Left colon (tissue), 2 donors: Measurements from ENCODE around the gene APBA2. TPM values are rescaled to one million over a fixed set of nuclear protein-coding genes. Genes with fewer than 3 reads are reported as not detected.

Experiments
- ATAC-seq: fragments of 200-7000 bp; cut with Tn5 transposase; one replicate; pipeline ENCODE4 v1.9.1; 2020; ENCODE audit warnings: mild to moderate bottlenecking, moderate library complexity
- DNase-seq, 2 donors: peaks; one replicate each; pipeline ENCODE4 v3.0.0-alpha.2; 2020
- intact Hi-C, 2 donors: fragments of 100-400 bp; cut with DNase I in 1 of 2; cut with micrococcal nuclease in 1 of 2; formaldehyde crosslinking; loops; one replicate each; pipeline versions ENCODE4 v1.11.2 to v1.14.0; 2022; cut with DNase I, micrococcal nuclease
- total RNA-seq, 2 donors: library from RNA; stranded (reverse); fragmentation: NEBNext Ultra II Directional; extraction: Animal tissue kit (Norgen Biotek cat#: 25700); gene quantifications; one replicate each; pipeline ENCODE4 v1.2.1, GENCODE V29; 2021
- donor health status: DM: no; HTN: no; CAD: no.
- donor health status: DM: yes; HTN: yes; CAD: no.

Gene APBA2
- total RNA-seq, 2 donors from 2014 or later = 1.2 to 1.6 TPM

DNA sequence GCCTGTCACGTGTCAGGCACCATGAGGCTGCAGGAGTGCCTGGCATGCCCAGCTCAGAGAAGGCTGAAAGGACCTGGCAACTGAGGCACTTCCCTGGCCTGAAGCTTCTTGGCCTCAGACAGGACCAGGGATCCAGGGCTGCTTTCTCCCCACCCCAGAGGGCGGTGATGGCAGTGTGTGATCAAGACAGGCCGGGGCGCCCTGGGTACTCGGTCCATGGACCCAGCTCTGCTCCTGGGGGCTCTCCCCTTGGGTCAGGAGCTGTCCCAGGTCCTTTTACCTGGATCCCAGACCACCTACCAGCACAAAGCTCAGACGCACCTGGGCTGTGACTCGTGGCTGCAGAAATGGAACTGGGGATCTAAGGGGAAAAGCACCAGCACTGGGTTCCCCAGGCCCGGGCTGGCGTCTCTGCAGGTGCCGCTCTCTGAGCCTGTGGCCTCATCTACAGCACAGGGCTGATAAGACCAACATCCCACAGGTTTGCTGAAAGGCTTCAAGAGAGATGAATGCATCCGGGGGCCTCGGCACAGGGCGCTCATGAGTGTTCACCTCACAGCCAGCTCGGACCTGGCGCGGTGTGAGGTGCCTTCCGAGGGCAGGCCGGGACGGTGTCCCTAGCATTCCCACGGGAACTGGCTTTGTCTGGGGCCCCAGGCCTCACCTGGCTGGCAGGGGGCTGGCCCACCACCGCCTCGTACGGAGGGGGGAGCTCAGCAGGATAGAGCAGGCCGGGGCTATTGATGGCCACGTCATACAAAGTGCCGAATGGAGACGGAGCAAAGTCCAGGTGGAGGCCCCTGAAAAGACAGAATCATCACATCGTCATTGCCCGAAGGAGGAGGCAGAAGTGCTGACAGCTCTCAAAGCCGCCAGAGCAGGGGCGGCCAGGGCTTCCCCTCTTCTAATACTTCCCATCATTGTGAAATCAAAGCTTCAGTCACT is 250.2 kb downstream of the APBA2 start:
- intact Hi-C loops = no loop called here
- ATAC-seq = no peak
- DNase-seq = no peak

DNA sequence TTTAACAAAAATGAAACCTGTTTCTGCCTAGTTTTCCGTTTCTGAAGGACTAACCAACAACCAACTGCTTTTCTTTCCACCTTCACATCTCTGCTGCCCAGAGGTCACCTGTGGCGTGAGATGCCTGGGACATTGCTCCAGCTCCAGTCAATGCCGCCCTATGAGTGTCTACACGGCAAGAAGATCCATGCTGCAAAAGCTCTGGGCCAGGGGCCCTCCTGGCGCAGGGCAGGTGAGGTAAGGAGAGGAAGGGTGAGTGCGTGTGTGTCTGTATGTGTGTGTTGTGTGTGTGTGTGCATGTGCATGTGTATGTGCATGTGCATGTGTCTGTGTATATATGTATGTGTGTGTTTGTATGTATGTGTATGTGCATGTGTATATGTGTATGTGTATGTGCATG is 252.5 kb downstream of the APBA2 start:
- ATAC-seq (no peak), DNase-seq (no peak)
- intact Hi-C loops = no loop called here

DNA sequence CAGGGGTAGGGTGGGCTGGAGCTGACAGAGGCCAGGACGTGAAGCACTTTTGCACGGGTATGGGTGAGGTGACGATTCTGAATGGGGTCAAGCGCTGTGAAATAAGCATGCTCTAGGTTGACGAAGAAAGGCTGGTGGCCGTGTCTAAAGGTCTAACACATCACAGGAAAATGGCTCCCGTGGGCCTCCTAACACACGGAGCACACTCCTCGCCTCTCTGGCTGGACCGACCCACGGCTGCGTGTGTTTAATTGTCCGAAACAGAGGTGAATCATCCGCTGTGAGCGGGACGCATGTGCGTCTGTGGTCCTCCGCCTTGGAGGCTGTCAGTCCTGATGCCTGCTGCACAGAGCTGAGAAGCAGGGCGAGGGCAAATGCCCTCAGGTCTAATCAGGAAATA is 253.3 kb downstream of the APBA2 start:
- DNase-seq (no peak), ATAC-seq (no peak)
- intact Hi-C loops = no loop called here

- DNase-seq (peak in 1 of 2 donors; percentile 56), ATAC-seq (peak; percentile 88)
- intact Hi-C loops = loop anchor here in 1 of 2 donors (5.0 kb wide), 1 partner anchor 38 kb away; no protein-coding TSS in a partner anchor
Measured at GRCh38 chr15:29139540-29140459, 254.0 kb downstream of the APBA2 start.

DNA sequence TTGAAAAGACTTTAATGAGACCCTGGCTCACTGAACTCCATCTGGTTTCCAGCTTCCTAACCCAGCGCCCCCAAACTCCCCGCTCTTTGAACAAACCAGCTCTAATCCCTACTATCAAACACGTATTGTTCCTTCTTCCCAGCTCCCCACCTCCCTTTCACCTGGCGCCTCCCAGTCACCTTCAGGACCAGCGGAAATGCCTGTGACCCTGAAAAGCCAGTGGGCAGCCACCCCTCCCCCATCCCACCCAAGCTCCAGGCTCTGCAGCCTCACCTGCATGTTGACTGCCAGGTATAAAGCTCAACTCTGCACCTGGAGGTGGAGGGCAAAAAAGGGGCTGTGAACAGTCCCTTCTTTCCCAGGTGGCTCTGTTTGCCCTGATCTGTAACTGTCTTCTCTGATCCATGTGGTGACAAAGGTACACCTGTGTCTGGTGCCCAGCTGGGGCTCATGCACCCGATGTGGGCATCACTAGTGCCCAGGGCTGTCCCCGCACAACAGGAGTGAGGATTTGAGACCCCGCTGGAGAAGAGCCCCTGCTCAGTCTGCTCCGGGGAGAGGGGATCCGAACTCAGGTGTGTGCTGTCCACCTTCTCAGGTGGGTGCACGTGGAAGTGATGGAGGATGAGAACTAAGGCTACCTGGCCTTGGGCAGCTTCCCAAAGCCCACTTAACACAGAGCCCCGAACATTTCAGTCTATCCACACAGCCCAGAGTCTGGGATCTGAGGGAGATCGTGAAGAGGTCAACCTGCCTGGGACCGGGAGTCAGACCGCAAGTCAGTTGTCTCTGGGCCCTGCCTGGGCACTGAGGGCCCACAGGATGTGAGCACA is 254.9 kb downstream of the APBA2 start:
- DNase-seq (no peak), ATAC-seq (no peak)
- intact Hi-C loops = loop anchor here in 1 of 2 donors (5.0 kb wide), 1 partner anchor 37 kb away; no protein-coding TSS in a partner anchor

DNA sequence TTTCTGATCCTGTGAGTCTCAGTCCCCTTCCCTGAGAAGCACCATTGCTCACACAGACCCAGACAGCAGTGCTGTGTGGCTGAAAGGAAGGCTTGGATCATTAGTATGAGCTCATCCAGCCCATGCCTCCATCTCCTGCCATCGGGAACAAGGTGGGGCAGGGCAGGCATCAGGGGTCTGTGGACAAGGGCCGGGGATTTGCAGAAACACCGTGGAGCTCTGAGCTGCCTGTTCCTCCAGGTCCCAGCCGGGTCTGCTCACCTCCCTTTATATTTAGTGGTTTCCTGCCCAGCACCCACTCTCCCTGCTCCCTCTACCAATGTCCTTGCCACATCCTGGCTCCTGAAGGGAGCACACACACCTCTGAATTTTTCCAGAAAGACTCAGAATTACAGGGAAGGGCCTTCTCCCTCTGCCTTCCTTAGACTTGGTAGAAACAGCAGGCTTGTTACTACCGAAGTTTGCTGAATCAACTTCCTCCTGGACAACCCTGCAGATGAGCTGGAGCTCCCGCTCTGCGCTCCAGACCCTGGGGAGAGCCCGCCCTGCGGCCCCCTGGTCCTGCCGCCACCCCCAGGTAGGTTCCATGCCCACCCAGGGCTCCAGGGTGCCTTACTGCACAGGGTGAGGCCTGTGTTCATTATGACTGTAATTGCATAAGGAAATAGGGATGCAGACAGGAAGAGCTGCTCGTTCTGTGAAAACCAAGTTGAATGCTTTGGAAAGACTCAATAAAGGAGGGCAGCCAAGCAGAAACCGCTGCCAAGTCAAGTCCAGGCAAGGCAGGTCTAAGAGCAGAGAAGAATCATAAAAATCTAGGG is 255.7 kb downstream of the APBA2 start:
- DNase-seq (no peak), ATAC-seq (peak; percentile 72)
- intact Hi-C loops = loop anchor here in 1 of 2 donors (5.0 kb wide), 1 partner anchor 36 kb away; no protein-coding TSS in a partner anchor

DNA sequence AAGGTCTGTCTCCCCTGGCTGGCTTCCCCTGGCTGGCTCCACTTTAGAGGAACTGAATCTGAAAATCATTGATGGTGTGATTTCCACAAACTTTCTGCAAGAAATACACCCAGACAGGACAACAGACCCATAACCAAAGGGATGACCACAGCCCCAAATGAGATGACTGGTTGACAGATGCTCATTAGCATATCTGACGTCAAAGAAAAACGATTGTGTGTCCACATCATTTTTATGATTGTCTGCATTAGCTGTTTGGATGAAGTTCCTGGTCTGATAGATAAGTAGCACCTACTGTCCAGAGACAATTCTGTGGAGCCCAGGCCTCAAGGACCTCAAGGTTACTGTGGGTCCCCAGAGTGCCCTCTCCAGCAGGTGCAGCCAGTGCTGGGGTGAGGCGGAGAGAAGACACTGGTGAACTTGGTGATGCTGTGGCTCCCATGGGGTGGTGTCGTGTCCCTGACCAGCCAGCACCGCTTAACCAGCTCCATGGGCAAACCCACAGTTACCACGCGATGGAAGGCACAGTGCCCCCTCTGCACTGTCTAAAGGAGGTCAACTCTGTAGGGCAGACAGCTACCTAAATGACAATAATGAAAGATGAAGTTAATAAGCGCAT is 256.5 kb downstream of the APBA2 start:
- ATAC-seq (no peak), DNase-seq (no peak)
- intact Hi-C loops = loop anchor here in 1 of 2 donors (5.0 kb wide), 1 partner anchor 35 kb away; no protein-coding TSS in a partner anchor

DNA sequence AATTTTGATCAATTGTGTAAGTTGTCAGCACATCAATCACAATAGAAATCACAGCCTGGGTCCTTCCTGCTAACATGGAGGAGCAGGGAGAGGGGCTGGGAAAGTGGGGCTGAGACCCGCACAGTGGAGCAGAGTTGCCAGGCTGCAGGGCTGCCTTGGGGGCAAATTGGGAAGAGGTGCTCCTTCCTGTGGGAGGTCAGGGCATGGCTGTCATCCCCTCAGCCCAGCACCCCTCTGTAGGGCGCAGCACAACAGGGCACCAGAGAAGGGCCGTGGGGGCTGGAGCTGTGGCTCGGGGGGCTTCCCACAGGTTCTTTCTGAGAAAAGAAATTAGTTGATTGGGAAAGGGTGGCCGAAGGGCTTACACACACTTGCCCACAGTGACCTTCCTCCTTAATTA is 257.5 kb downstream of the APBA2 start:
- ATAC-seq = no peak
- no peak for DNase-seq
- intact Hi-C loops = loop anchor here in 1 of 2 donors (5.0 kb wide), 1 partner anchor 34 kb away; no protein-coding TSS in a partner anchor

GRCh38 chr15:29143909-29144635 is 258.3 kb downstream of the APBA2 start:
- ATAC-seq (no peak), DNase-seq (no peak)
- intact Hi-C loops = loop anchor here in 1 of 2 donors (5.0 kb wide), 1 partner anchor 33 kb away; no protein-coding TSS in a partner anchor

DNA sequence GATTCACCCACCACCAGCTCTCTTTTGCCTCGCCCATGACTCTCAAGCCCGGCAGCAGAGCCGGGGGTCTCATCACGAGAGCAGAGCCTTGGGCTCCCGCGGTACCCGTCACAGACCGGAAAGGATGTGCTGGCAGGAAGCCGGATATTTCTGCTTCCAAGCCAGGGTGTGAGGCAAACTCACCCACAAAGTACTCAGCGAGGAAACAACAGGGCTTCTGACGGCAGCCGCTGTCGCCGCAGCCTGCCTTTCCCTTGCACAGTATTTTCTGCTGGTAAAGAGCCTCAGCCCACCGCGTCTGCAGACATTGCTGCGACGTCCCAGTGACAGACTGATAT is 263.9 kb downstream of the APBA2 start:
- intact Hi-C loops = no loop called here
- ATAC-seq = no peak
- DNase-seq = no peak

DNA sequence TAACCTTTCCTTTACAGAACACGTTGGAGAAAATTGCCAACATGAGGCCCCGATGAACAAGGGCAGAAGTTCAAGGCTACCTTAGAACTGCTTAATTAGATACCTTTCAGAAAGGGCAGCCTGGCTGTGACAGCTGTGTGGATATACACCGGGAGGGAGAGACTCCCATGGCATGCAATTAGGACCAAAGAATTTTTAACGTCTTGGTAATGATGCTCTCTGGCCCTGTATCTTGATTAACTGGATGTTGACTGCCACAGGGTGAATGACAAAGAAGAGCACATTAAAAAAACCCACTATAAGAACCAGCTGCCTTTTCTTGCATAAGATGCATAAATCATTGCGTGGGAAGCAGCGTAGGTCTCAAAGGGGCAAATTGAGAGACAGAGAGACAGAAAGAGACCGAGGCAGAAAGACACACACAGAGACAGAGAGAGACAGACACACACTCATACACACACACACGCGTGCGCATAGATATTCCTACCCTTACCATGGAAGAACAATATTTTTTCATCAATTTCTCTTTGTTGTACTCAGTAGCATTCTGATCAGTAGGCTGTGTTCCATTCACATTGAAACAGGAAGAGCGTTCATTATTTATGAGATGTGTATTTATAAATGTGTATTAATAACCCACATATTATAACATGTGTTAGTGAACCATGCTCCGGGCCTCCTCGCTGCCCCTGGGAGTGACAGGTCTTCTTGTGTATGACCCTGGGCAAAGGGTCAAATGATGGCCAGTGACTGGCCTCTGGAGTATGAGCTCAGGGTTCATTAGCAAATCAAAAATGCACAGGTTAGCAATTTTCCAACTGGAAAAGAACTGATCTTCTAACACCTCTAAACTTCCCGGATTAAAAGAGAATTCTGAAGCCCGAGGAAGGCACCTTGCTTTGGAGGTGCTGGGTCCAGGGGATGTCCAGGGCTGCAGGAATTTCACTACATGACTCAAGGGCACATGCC is 265.0 kb downstream of the APBA2 start:
- no peak for ATAC-seq
- DNase-seq = no peak
- intact Hi-C loops = no loop called here

DNA sequence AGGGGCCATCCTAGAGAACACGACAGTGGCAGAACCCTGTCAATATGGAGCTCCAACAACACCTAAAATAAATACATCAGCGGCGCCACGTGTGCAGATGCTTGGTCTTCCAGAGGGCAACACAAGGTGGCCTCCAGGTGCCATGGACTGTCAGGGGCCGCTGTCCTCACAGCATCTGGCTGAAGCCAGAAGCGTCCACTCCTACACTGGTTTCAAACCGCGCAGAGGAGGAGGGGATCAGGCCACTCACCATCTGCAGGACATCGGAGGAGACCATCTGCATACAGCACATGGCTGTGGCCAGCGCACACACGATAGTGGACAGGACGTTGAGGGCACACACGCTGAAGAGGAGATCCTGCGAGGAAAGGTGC is 265.7 kb downstream of the APBA2 start:
- no peak for DNase-seq
- ATAC-seq = no peak
- intact Hi-C loops = no loop called here

GRCh38 chr15:29156521-29156920 is 270.7 kb downstream of the APBA2 start:
- intact Hi-C loops = no loop called here
- ATAC-seq (no peak), DNase-seq (no peak)

- ATAC-seq (no peak), DNase-seq (no peak)
- intact Hi-C loops = no loop called here
Measured at GRCh38 chr15:29159771-29160455, 274.1 kb downstream of the APBA2 start.

DNA sequence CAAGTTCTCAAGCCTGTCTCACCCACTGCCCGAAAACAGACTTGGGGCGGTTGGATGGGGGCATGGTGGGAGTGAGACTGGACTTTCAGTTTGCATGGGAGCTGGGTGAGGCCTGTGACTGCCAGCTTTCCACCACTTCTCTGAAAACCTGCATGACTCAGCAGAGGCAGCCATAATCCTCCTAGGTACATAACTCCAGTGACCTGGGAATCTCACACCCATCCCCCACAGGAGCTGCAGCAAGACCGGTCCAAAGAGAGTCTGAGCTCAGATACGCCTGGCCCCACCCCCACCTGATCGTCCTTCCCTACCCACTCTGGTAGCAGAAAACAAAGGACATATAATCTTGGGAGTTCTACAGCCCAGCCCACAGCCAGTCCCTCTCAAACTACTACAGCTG is 276.6 kb downstream of the APBA2 start:
- intact Hi-C loops = no loop called here
- ATAC-seq (no peak), DNase-seq (no peak)
